ENCODE measurements around the gene H6PD.

The H6PD gene

DNA sequence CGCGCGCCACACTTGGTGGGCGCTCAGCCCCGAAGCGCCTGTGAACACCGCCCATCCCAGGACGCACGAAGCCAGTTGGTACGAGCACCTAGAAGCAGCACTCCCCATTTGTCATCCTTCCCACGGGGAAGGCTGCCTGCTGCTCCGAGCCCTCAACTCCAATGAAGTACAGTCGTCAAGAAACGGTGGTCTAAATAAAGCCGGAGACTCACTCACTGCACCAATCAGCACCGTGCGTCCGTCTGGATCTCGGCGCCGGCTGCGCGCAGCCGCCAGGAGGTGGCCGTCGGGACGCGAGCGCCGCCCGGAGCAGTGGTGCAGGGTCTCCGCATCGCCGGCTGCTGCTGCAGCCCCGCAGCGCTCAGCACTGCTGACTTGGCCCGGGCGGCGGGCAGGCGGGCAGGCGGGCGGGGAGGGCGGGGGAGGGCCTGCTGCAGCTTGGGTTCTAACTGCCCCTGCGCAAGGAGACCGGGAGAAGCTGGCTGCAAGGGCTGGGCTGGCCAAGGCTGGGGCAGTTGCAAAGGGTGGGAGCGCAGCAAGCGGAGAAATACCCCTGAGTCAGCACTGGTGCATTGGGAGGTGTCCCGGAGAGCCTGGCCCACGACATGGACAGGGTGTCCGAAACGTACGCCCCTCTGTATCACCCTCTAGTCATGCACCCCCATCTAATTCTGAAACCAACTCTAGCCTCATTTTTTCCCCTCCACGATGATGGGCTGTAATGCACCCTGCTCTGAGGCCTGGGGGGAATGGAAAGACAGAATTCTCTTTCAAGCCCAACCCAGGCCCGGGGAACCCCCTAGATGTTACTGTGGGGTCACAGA is 35.8 kb upstream of the H6PD start:
- FAIRE-seq (no peak), DNase-seq (ENCODE audit: insufficient read length, low spot score) (no peak)
- no peak for TF ChIP-seq POLR2A (IDR thresholded peaks at IDR 0.05; ENCODE audit: low read depth, low read length)

DNA sequence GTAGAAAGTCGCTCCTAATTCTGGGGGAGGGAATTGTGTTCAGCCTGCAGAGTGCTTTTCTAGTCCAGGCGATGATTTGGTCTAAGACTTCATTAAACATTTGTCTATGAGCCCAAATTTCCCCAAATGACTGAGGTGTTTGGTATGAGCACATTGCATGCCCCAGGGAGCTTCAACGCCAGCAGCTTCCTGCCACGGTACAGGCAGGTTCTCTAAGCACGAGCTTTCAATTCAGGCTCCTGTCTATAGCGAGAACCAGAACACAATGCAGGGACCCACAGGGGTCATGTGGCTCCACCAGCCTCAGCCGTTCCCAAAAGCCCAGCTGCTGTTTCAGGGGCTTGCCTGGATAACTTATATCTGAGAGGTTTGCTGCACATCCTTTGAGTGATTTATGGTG is 34.1 kb upstream of the H6PD start:
- FAIRE-seq (no peak), DNase-seq (ENCODE audit: insufficient read length, low spot score) (no peak)
- no peak for TF ChIP-seq POLR2A (IDR thresholded peaks at IDR 0.05; ENCODE audit: low read depth, low read length)

DNA sequence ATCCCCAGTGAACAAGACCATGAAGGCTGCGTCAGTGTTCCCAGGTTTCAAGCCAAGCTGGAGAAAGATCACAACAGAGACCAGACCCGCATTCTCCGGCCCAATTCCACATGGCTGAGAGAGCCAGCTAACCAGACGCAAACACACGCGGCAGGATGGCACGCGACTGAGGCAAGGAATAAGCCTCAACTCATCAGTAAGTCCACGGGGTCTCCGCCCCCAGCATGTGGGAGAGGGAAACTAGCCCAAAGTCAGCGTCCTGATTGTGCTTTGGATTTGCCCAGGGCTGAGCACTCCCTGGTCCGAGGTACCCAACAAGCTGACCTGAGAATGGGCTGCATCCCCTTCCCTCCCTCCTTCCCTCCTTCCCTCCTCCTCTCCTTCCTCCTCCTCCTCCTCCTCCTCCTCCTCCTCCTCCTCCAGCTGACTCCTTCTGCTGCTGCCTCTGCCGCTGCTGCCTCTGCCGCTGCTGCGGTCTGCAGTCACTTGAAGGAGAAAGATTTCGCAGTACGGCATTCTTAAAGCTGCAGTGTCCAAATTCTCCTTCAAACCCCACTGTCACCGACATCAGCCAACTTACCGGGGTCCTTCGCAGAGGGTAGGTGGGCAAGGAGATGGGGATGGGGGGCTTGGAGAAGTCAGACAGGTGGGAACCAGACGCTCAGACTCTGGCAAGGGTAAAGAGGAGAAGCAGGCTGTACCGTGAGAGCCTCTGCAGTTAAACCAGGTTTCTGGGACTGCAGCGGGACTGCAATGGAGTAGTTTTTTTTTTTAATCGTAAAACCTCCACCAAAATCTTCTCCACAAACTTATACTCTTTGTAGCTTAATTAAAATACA is 33.0 kb upstream of the H6PD start:
- no peak for TF ChIP-seq POLR2A (IDR thresholded peaks at IDR 0.05; ENCODE audit: low read depth, low read length)
- FAIRE-seq (no peak), DNase-seq (ENCODE audit: insufficient read length, low spot score) (no peak)

DNA sequence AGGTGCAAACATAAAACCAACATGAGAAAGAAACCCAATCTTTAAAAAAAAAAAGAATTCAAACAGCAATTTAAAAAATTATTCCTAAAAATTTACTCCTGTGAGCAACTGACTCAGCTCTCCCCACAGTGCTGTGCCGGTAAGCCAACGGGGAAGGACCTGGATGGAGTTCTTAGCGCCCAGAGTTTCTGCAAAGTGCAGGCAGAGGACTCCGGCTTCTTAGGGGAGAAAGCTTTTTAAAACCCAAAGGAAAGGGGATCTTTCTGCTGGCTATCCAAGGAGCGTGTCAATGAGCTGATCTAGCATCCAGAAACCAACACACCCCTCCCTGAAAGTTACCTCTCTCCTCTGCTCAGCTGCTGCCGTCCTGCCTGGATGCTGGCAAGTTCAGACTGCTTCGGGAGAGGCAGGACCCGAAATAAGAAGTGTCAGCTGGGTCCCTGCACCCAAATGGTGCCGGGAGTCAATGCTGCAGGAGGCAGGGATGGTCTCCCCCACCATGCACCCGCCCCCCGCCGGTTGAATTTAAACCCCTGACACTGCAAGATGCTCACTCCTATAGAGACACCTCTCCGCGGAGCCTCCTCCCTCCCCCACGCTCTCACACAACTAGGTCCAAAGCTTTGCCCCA is 32.2 kb upstream of the H6PD start:
- DNase-seq (ENCODE audit: insufficient read length, low spot score) (no peak), FAIRE-seq (no peak)
- no peak for TF ChIP-seq POLR2A (IDR thresholded peaks at IDR 0.05; ENCODE audit: low read depth, low read length)

DNA sequence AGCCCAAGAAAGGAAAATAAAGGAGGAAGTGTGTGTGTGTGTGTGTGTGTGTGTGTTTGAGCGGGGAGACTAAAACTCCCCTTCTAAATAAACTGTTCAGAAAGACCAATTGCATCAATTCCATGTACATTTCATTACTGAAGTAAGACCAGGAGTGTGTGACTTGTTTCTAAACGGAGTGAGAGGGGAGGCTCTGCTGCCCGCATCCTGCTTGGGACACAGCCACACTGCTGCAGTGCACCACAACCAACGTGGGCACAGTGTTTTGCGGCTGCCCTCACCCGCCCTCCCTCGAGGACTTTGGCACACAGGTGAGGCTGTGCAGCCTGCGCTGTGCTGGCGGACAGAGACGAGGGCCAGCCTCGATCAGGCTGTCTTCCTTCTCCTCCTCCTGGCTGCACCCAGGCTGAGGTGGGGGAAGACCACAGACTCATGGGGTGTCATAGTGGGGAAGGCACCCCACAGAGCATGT is 31.0 kb upstream of the H6PD start:
- TF ChIP-seq POLR2A (IDR thresholded peaks at IDR 0.05; ENCODE audit: low read depth, low read length): no peak
- FAIRE-seq (no peak), DNase-seq (ENCODE audit: insufficient read length, low spot score) (no peak)

DNA sequence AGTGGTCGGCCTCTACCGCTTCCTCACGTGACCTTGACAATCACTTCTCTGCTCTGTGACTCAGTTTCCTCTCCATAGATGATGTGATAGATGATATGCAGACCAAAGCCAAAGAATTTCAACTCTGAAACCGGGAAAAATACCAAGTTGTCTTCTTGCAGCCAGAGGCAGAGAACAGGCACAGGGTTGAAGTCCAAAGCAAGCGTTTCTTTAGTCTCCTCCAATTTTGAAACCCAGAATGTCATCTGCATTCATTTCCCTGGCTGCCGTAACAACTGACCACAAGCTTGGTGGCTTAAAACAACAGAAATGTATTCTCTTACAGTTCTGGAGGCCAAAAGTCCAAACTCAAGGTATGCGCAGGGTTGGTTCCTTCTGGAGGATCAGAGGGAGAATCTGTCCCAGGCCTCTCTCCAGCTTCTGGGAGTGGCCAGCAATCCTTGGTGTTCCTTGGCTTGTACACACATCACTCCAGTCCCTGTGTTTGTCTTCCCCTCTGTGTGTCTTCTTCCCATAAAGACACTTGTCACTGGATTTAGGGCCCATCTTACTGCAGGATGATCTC is 30.3 kb upstream of the H6PD start:
- FAIRE-seq: no peak
- TF ChIP-seq POLR2A (IDR thresholded peaks at IDR 0.05; ENCODE audit: low read depth, low read length): no peak
- no peak for DNase-seq (ENCODE audit: insufficient read length, low spot score)

DNA sequence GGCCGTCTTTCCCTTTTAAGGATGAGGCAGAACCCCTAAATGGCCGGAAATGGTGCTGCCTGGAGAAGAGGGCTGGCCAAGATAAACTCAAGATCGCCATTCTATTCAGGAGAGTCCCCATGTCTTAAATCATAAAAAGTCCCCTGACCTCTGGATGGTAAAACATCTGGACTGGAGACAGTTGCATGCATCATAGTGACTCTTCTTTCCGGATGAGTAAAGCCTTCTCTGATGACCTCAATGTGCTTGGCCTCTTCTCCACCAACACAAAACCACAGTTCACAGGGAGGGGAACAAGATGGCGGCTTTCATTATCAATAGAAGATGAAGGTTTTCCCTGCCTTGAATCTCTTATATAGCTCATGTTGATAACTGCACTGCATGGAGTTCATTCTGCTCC is 27.5 kb upstream of the H6PD start:
- no peak for TF ChIP-seq POLR2A (IDR thresholded peaks at IDR 0.05; ENCODE audit: low read depth, low read length)
- FAIRE-seq (no peak), DNase-seq (ENCODE audit: insufficient read length, low spot score) (no peak)

DNA sequence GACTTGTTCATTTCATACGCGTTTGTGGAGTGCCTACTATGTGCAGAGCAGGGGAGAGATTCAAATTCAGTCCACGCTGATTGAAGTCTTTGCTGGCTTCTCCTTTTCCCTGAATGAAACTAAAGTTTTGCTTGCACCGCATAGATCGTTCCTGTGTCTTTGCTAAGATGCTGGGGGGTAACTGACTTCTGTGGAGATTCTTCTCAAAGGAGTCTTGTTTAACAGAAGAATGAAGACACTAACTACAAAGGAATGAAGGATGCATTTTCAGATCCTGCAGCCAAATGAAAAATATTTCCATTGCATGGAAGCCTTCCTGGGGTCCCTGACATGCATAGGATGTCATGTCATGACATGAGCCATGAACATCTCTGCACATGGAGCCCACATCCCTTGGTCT is 26.9 kb upstream of the H6PD start:
- no peak for FAIRE-seq
- DNase-seq (ENCODE audit: insufficient read length, low spot score): no peak
- TF ChIP-seq POLR2A (IDR thresholded peaks at IDR 0.05; ENCODE audit: low read depth, low read length): no peak

DNA sequence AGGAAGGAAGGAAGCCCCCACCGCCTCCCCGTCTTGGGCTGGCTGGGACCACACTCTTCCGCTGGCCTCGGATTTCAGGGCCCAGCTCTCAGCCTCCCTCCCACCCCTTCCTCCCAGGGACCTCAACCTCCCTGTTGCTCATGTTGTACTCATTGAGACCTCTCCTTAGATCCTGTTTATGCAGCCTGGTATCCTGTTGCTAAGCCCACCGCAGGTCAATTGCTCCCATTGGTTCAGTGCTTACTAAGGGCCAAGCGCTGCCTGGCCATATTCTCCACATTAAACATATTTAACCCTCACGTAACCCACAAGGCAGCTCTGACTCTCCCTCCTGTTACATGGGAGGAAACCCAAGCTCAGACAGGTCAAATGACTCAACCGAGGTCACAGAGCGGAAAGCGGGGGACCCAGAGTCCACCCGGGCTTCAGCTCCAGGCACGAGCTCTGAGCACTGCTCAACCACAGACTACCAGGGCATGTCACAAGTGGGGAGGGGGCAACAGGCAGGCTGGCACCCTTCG is 23.2 kb upstream of the H6PD start:
- FAIRE-seq: peak; percentile 87
- no peak for TF ChIP-seq POLR2A (IDR thresholded peaks at IDR 0.05; ENCODE audit: low read depth, low read length)
- peak; percentile 45 for DNase-seq (ENCODE audit: insufficient read length, low spot score)

DNA sequence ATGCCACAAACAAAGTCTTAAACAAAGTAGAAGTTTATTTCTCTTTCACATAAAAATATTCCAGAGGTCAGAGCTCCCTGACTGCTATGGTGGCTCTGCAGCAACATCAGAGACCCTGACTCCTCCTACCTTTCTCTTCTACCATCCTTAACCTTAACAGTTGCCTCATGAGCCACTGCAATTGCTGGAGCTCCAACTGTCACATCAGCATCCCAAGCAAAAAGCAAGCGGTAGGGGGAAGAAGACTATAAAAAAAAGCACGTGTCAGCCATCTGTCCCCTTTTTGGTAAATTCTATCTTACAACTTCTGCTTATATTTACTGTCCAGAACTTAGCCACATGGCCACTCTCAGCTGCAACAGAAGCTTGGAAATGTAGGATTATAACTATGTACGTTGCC is 21.8 kb upstream of the H6PD start:
- FAIRE-seq (no peak), DNase-seq (ENCODE audit: insufficient read length, low spot score) (no peak)
- no peak for TF ChIP-seq POLR2A (IDR thresholded peaks at IDR 0.05; ENCODE audit: low read depth, low read length)

DNA sequence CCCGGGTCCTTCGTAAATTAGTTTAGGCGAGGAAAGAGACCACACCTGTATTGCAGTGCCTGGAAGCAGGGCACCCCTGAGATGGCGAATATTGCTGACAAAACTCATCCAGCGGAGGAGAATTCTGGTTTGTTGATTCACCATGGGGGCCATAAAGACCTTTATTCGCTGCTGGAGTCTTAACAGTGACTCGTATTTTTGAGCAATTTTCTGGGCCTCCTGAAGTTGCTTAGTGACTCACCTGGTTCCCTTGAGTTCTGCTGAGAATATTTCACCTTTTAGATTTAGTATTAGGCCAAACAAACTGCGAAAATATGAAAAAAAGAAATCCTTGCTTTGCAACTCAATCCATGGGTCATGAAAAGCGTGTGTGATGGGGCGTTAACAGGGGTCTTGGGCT is 20.6 kb upstream of the H6PD start:
- no peak for FAIRE-seq
- DNase-seq (ENCODE audit: insufficient read length, low spot score): no peak
- no peak for TF ChIP-seq POLR2A (IDR thresholded peaks at IDR 0.05; ENCODE audit: low read depth, low read length)

DNA sequence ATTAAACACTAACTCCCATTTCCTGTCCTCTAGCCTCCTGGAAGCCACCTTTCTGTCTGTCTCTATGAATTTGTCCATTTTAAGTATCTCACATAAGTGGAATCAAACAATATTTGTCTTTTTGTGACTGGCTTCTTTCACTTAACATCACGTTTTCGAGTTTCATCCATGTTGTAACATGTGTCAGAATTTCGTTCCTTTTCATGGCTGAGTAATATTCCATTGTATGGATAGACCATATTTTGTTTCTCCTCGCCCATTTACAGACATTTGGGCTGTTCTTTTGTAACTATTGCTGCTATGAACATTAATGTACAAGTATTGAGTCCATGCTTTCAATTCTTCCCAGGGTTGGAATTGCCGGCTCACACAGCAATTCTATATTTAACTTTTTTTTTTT is 15.7 kb upstream of the H6PD start:
- DNase-seq (ENCODE audit: insufficient read length, low spot score) (no peak), FAIRE-seq (no peak)
- no peak for TF ChIP-seq POLR2A (IDR thresholded peaks at IDR 0.05; ENCODE audit: low read depth, low read length)

DNA sequence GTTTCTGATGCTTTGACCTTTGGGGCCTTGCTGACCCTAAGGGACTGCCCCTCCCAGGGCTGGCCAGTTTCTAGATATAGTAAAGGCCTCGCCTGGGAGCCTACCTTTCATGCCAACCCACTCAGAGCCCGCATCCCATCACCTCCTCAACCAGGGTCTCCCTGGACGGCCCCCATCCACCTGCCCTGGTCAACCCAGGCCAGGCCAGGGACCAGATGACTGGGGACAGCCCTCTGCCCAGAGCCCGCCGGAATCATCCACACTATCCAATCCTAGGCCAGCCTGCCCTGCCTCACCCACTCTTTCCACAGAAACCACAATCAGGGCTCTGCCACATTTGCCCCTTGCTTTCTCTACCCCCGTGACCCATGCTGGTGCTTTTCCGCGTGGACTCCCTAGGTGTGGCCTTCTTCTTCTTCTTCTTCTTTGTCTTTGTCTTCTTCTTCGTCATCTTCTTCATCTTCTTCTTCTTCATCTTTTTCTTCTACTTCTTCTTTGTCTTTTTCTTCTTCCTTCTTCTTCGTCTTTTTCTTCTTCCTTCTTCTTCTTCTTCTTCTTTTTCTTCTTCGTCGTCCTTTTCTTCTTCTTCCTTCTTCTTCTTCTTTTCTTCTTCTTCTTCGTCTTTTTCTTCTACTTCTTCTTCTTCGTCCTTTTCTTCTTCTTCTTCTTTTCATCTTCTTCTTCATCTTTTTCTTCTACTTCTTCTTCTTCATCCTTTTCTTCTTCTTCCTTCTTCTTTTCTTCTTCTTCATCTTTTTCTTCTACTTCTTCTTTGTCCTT is 11.5 kb upstream of the H6PD start:
- FAIRE-seq: no peak
- no peak for TF ChIP-seq POLR2A (IDR thresholded peaks at IDR 0.05; ENCODE audit: low read depth, low read length)
- DNase-seq (ENCODE audit: insufficient read length, low spot score): no peak

Data from H54 (cell line).